Measurements from ENCODE around the gene SECISBP2.

GRCh38 chr9:89325733-89326132, 7.4 kb downstream of the SECISBP2 start:
- TF ChIP-seq CTCF (IDR thresholded peaks at IDR 0.05) = no peak
- TF ChIP-seq ZFX (IDR thresholded peaks at IDR 0.05; ENCODE audit: borderline replicate concordance) = no peak
